Hepatocyte (in vitro differentiated cells): ENCODE measurements around the gene DDX54.

ENCODE experiments used
- EZH2 ChIP-seq: fragments of 200-600 bp; sonication (generic); IDR thresholded peaks from 2 replicates; pipeline ENCODE4 v1.6.1; 2016; ENCODE audit warnings: antibody characterized with exemption, mild to moderate bottlenecking, borderline replicate concordance
- EZH2phosphoT487 ChIP-seq: fragments of 200-600 bp; sonication (generic); IDR thresholded peaks from one replicate; pipeline ENCODE4 v1.6.1; 2018; ENCODE audit warnings: antibody characterized with exemption, mild to moderate bottlenecking, low read depth, moderate library complexity; ENCODE audit not compliant: unreplicated experiment, severe bottlenecking
- TF ChIP-seq, protein P1 (sequence below): fragments of 200-600 bp; sonication (generic); IDR thresholded peaks from 2 replicates; pipeline ENCODE4 v1.5.1; 2016; ENCODE audit warnings: antibody characterized with exemption, mild to moderate bottlenecking; ENCODE audit not compliant: poor library complexity

DNA sequence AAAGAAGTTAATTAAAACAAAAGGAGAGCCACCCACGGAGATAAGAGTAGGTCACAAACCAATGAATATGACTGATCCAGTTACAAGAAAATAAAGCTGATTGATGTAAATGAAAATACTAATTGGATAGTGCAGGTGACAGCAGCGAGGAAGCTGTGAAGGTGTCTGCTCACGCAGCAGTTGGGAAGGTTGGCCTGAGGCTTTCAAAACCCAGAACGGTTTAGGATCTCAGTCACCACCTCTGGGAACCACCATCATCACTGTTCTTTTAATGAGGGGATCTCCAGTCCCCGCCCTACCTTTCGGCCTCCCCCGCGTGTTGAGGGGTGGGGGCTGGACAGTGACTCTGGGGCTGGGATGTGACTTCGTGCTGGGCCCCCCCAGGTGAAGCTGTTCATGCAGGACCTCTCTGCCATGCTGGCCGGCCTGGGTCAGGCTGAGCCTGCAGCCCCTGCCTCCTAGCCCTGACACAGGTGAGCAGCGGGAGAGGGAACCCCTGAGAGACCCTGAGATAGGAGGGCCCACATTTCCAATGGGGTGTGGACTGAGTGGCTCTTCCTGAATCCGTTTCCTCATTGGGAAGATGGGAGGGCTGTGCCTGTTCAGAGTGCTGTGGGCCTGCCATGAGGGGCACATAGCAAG, 27.9 kb downstream of the DDX54 start:
- TF ChIP-seq, protein P1, sequence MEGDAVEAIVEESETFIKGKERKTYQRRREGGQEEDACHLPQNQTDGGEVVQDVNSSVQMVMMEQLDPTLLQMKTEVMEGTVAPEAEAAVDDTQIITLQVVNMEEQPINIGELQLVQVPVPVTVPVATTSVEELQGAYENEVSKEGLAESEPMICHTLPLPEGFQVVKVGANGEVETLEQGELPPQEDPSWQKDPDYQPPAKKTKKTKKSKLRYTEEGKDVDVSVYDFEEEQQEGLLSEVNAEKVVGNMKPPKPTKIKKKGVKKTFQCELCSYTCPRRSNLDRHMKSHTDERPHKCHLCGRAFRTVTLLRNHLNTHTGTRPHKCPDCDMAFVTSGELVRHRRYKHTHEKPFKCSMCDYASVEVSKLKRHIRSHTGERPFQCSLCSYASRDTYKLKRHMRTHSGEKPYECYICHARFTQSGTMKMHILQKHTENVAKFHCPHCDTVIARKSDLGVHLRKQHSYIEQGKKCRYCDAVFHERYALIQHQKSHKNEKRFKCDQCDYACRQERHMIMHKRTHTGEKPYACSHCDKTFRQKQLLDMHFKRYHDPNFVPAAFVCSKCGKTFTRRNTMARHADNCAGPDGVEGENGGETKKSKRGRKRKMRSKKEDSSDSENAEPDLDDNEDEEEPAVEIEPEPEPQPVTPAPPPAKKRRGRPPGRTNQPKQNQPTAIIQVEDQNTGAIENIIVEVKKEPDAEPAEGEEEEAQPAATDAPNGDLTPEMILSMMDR, result no peak
- TF ChIP-seq EZH2 (no peak), EZH2phosphoT487 (no peak)
